OCI-LY7 (cell line): ENCODE measurements around the gene KSR1. TPM values are rescaled to one million over a fixed set of nuclear protein-coding genes. Genes with fewer than 3 reads are reported as not detected.

ENCODE experiments used
- BruUV-seq: library from RNA; stranded (reverse); fragments of 400-500 nt; replicated peaks from 2 replicates; lab custom pipeline; 2021; lab: Mats Ljungman, UMichigan
- CTCF ChIA-PET: fragments of 300-600 bp; sonication (Branson Sonifier 250); formaldehyde crosslinking; loops from one replicate; lab custom pipeline; 2022; ENCODE audit warnings: antibody characterized with exemption; ENCODE audit not compliant: unreplicated experiment; lab: Charles Lee
- POLR2A ChIA-PET: fragments of 300-600 bp; sonication (Branson Sonifier 250); formaldehyde crosslinking; loops from one replicate; lab custom pipeline; 2022; ENCODE audit warnings: antibody characterized with exemption; lab: Charles Lee
- DNase-seq: peaks from one replicate; pipeline ENCODE4 v3.0.0-alpha.2; 2015; ENCODE audit warnings: low spot score
- H2AFZ ChIP-seq: fragments of 200-600 bp; sonication (generic), shearing (Covaris generic); 2 replicates; pipeline ENCODE4 v1.6.1; 2014; ENCODE audit warnings: mild to moderate bottlenecking, antibody characterized with exemption, low read length, moderate library complexity
- H3K27ac ChIP-seq: fragments of 200-600 bp; sonication (generic); 2 replicates; pipeline ENCODE4 v1.5.1; 2014; ENCODE audit warnings: mixed run types, low read depth, mild to moderate bottlenecking, moderate library complexity, low read length, inconsistent platforms; ENCODE audit not compliant: poor library complexity, severe bottlenecking
- H3K36me3 ChIP-seq: fragments of 200-600 bp; sonication (generic); 2 replicates; pipeline ENCODE4 v1.6.1; 2014; ENCODE audit warnings: mild to moderate bottlenecking, antibody characterized with exemption, low read length, moderate library complexity, mixed read lengths; ENCODE audit not compliant: insufficient read depth
- H3K4me1 ChIP-seq: fragments of 200-600 bp; sonication (generic); 2 replicates; pipeline ENCODE4 v1.5.1; 2014; ENCODE audit warnings: mild to moderate bottlenecking, low read length; ENCODE audit not compliant: insufficient read depth, poor library complexity, severe bottlenecking
- H3K4me2 ChIP-seq: fragments of 200-600 bp; sonication (generic); 2 replicates; pipeline ENCODE4 v1.6.1; 2014; ENCODE audit warnings: mild to moderate bottlenecking, low read length
- H3K4me3 ChIP-seq: fragments of 200-600 bp; sonication (generic); 2 replicates; pipeline ENCODE4 v1.5.1; 2014; ENCODE audit warnings: mild to moderate bottlenecking, low read depth, low read length; ENCODE audit not compliant: poor library complexity, severe bottlenecking
- H3K79me2 ChIP-seq: fragments of 200-600 bp; sonication (generic); 2 replicates; pipeline ENCODE4 v1.6.1; 2016; ENCODE audit warnings: low read depth, mild to moderate bottlenecking, low read length, moderate library complexity, mixed read lengths; ENCODE audit not compliant: insufficient read depth
- H3K9me2 ChIP-seq: fragments of 200-600 bp; sonication (generic); 2 replicates; pipeline ENCODE4 v1.6.1; 2016; ENCODE audit warnings: mild to moderate bottlenecking, low read length, mixed read lengths; ENCODE audit not compliant: insufficient read depth
- H3K9me3 ChIP-seq: fragments of 200-600 bp; sonication (generic); 2 replicates; pipeline ENCODE4 v1.6.1; 2014; ENCODE audit warnings: mild to moderate bottlenecking, mixed run types, low read length, mixed read lengths
- H4K20me1 ChIP-seq: fragments of 200-600 bp; sonication (generic); 2 replicates; pipeline ENCODE4 v1.6.1; 2014; ENCODE audit warnings: mild to moderate bottlenecking, antibody characterized with exemption, low read length, moderate library complexity, mixed read lengths; ENCODE audit not compliant: insufficient read depth
- EZH2phosphoT487 ChIP-seq: fragments of 200-600 bp; sonication (generic); IDR thresholded peaks from 2 replicates; pipeline ENCODE4 v1.6.1; 2018; ENCODE audit warnings: low read depth, borderline replicate concordance, mild to moderate bottlenecking, mixed run types, antibody characterized with exemption, low read length, moderate library complexity, mixed read lengths
- intact Hi-C: fragments of 100-400 bp; cut with micrococcal nuclease; formaldehyde crosslinking; loops from one replicate; pipeline ENCODE4 v1.10.0; 2022; ENCODE audit not compliant: unreplicated experiment
- total RNA-seq, 2 experiments: library from RNA; depleted of rRNA in 1 of 2; stranded (reverse); fragments of >200 nt in 1 of 2; shearing (Covaris generic) in 1 of 2; gene quantifications; 2 replicates each; pipeline ENCODE4 v1.2.3, GENCODE V29; 2014 to 2022
- TF ChIP-seq, protein P1 (sequence below): fragments of 200-600 bp; sonication (generic); conservative IDR thresholded peaks from 2 replicates; pipeline ENCODE4 v1.5.1; 2014; ENCODE audit warnings: mild to moderate bottlenecking, antibody characterized with exemption, low read length, moderate library complexity, mixed read lengths

Gene KSR1
- total RNA-seq, 2 experiments from 2014 or later = 2.2 to 4.1 TPM

DNA sequence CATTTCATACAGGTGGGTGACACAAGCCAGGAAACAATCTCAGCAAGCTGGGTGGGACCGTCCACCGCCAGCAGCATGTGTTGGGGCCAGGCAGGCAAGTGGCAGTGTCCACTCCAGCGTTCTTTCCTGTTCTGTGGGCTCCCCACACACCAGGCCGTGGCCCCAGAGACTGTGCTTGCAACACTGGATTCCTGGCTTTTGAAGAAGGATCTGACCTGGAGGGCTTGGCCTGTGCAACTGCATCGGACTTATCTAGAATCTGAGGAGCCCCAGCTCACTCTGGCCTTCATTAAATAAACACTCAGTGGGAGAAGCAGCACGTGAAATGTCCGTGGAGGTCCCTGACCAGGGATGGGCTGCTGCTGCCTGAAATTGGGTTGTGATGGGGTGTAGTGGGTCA, 3.2 kb downstream of the KSR1 start:
- no peak overlapping the region for H3K27ac ChIP-seq
- no peak overlapping the region for H3K4me2 ChIP-seq
- no peak for DNase-seq
- H3K4me3 ChIP-seq = no peak overlapping the region
- intact Hi-C loops = loop anchor here (5.0 kb wide), 2 partner anchors 143 to 167 kb away; partner anchors contain the start of gene WSB1
- no peaks in the 10 kb centered on the region for H3K36me3 ChIP-seq
- no TSS peak for BruUV-seq
- H4K20me1 ChIP-seq = no peaks in the 10 kb centered on the region; the same call in 1 of the 2 replicates
- H2AFZ ChIP-seq = no peak overlapping the region
- no peaks in the 10 kb centered on the region for H3K79me2 ChIP-seq
- no peaks in the 10 kb centered on the region for H3K9me3 ChIP-seq
- H3K4me1 ChIP-seq = peaks cover 14% of the 10 kb centered on the region
- ChIA-PET POLR2A (no interaction called here), CTCF (no interaction called here)
- TF ChIP-seq, protein P1, sequence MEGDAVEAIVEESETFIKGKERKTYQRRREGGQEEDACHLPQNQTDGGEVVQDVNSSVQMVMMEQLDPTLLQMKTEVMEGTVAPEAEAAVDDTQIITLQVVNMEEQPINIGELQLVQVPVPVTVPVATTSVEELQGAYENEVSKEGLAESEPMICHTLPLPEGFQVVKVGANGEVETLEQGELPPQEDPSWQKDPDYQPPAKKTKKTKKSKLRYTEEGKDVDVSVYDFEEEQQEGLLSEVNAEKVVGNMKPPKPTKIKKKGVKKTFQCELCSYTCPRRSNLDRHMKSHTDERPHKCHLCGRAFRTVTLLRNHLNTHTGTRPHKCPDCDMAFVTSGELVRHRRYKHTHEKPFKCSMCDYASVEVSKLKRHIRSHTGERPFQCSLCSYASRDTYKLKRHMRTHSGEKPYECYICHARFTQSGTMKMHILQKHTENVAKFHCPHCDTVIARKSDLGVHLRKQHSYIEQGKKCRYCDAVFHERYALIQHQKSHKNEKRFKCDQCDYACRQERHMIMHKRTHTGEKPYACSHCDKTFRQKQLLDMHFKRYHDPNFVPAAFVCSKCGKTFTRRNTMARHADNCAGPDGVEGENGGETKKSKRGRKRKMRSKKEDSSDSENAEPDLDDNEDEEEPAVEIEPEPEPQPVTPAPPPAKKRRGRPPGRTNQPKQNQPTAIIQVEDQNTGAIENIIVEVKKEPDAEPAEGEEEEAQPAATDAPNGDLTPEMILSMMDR = no peak
- no peak for TF ChIP-seq EZH2phosphoT487
- no peaks in the 10 kb centered on the region for H3K9me2 ChIP-seq

DNA sequence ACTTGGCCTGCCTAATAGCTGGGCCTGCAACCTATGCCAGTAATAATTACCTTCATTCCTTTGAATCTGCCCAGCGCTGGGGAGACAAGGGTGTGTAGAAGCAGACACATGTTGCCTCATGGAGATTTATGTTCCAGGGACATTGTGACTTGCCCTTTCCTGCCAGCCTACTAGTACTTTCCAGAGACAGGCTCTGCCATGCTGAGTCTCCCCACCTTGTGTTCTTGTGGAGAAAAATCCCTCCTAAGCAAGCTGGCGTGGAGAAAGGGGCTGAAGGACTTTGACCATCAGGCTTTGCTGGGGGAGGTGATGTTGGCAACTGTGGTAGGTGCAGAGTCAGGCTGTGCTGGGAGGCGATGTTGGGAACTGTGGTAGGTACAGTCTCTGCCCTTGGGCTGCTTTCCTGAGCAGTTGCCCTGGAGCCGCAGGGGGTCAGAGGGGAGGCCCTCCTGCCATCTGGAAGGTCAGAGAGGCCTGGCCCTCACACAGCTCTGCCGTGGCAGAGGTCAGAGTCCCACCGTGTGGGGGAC, 4.0 kb downstream of the KSR1 start:
- Histone ChIP-seq H2AFZ (no peak overlapping the region), H3K27ac (no peak overlapping the region), H3K36me3 (no peaks in the 10 kb centered on the region), H3K9me2 (no peaks in the 10 kb centered on the region), H3K4me3 (no peak overlapping the region), H3K79me2 (no peaks in the 10 kb centered on the region), H3K4me1 (peaks cover 14% of the 10 kb centered on the region), H3K4me2 (no peak overlapping the region), H3K9me3 (no peaks in the 10 kb centered on the region), H4K20me1 (no peaks in the 10 kb centered on the region; the same call in 1 of the 2 replicates)
- no peak for DNase-seq
- intact Hi-C loops = no loop called here
- ChIA-PET CTCF (no interaction called here), POLR2A (interaction anchor here (0.6 kb wide), 1 partner anchor 57 kb away, joined by 4 read pairs; no protein-coding TSS in a partner anchor)
- no TSS peak for BruUV-seq
- TF ChIP-seq EZH2phosphoT487 = no peak
- TF ChIP-seq, protein P1 = no peak

DNA sequence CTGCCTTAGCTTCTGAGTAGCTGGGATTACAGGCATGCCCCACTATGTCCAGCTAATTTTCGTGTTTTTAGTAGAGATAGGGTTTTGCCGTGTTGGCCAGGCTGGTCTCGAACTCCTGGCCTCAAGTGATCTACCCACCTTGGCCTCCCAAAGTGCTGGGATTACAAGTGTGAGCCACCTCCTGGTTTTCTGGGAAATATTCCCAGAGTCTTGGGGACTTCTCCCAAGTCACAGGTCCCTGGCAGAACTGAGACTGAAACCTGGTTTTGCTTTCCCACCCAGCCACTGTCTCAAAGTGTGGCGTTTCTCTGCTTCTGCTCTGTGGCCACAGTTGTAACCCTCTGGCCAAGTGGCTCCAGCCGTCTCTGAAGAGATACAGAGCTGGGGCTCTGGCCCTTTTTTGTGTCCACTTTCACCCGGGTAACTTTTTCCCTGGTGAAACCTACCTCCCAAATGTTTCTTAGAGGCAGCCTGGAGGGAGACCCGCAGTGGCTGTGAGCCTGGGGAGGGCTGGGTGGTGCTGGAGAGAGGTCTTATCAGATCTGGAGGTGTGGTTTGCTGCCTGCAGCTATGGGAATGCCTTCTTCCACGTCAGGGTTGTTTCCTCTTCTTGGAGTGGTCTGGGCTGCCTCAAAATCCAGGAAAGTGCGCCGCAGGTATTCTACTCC, 5.1 kb downstream of the KSR1 start:
- Histone ChIP-seq H3K4me1 (peaks cover 17% of the 10 kb centered on the region), H3K27ac (no peak overlapping the region), H3K9me2 (no peaks in the 10 kb centered on the region), H4K20me1 (no peaks in the 10 kb centered on the region; the same call in 1 of the 2 replicates), H2AFZ (no peak overlapping the region), H3K36me3 (no peaks in the 10 kb centered on the region), H3K4me3 (no peak overlapping the region), H3K4me2 (no peak overlapping the region), H3K79me2 (no peaks in the 10 kb centered on the region), H3K9me3 (no peaks in the 10 kb centered on the region)
- ChIA-PET CTCF (no interaction called here), POLR2A (no interaction called here)
- no peak for DNase-seq
- BruUV-seq = no TSS peak
- no peak for TF ChIP-seq EZH2phosphoT487
- TF ChIP-seq, protein P1 = no peak
- intact Hi-C loops = no loop called here
